SKM-1 (cell line): ENCODE results near the gene ZNF524.
"Not testable (repeated sequence)": the region's sequence is repeated elsewhere in the genome, so short reads cannot be mapped to it uniquely, and the experiment has no call there.

Experiments used
- DNase-seq: peaks from one replicate; lab custom pipeline; 2025; ENCODE audit not compliant: unreplicated experiment; lab: John Stamatoyannopoulos, UW

Gene ZNF524, protein sequence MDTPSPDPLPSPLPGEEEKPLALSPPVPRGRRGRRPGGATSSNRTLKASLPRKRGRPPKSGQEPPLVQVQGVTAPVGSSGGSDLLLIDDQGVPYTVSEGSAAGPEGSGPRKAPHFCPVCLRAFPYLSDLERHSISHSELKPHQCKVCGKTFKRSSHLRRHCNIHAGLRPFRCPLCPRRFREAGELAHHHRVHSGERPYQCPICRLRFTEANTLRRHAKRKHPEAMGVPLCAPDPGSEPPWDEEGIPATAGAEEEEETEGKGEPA

DNA sequence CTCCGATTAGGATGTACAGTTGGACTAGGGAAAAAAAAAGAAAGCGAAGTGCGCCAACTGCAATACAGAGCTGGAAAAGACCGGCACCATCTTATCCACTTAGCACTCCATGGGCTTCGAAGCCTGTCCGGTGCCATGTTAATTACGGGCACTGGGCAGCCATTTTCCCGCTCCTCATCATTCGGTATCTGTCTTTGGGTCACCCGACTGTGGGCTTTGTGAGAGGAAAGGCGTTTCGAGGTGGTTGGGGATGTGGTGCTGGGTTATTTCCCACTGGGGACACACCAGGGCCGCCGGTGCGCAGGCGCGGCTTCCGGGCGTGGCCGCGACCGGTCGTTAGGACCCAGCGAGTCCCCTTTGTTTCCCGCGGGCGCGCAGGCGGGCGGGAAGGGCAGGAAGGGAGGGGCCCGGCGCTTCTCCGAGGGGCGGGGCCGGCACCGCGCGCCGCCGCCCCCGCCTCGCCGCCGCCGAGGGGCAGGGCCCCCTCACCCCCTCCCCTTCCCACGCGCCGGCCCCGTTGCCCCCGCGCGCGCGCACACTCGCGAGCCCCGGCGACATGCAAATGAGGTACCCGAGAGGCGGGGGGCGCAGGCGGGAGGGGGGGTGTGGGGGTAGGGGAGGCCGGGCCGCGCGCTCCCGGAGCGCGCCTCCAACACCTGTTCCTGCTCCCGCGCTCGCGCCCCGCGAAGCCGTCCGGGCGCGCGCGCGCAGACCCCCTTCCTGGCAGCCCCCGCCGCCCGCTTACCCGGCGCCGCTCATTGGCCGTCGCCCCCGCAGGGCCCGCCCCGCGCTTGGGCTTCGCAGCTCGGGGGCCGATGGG lies at the start of gene ZNF524:
TSS of gene ZNF524 (plus strand) at position 447 of the 820 bp plus-strand sequence. CDS start 1,825 bp downstream, outside the sequence.
- no peak for DNase-seq

DNA sequence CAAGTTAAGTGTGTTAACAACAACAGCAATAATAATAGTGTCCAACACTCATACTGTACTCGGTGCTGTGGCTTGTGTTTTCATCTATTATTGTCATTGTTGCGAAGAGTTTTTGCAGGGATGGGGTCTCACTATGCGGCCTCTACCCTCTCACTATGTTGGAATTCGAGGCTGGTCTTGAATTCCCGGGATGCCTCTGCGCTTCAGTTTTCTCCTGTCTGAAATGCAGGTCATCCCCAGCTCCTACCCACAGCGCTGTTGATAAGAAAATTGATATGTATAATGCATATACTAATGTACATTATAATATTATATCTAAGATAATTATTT lies 49.8 kb upstream of the ZNF524 start:
- DNase-seq = no peak

DNA sequence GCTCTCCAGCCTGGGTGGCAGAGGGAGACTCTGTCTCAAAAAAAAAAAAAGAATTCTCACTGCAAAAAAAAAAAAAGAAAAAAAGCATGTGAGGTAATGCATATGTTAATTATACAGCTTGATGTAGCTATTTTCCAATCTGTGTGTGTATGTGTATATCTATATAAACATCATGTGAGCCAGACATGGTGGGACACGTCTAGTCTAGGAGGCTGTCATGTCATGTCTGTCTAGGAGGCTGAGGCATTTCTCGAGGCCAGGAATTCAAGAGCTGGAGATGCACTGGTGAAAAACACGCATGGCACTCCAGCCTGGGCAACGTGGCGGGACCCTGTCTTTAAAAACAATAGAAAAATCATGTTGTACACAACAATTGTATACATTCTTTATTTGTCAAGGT lies 47.9 kb upstream of the ZNF524 start:
- no peak for DNase-seq

DNA sequence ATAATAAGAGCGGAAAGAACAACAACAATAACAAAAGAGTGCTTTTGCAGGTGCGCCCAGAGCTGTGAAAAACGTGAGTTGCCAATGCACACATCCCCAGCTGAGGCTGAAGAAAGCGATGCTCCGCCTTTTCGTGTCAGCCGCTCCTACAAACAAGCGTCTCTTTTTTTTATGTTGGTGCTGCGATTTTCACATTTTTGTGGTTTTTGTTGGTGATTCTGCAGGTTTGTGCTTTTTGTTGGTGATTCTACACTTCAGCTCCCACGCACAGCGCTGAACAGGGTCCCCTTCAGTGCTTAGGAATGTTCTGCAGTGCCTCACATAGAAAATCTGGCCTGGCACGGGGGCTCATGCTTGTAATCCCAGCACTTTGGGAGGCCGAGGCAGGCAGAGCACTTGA lies 47.5 kb upstream of the ZNF524 start:
- DNase-seq = no peak

DNA sequence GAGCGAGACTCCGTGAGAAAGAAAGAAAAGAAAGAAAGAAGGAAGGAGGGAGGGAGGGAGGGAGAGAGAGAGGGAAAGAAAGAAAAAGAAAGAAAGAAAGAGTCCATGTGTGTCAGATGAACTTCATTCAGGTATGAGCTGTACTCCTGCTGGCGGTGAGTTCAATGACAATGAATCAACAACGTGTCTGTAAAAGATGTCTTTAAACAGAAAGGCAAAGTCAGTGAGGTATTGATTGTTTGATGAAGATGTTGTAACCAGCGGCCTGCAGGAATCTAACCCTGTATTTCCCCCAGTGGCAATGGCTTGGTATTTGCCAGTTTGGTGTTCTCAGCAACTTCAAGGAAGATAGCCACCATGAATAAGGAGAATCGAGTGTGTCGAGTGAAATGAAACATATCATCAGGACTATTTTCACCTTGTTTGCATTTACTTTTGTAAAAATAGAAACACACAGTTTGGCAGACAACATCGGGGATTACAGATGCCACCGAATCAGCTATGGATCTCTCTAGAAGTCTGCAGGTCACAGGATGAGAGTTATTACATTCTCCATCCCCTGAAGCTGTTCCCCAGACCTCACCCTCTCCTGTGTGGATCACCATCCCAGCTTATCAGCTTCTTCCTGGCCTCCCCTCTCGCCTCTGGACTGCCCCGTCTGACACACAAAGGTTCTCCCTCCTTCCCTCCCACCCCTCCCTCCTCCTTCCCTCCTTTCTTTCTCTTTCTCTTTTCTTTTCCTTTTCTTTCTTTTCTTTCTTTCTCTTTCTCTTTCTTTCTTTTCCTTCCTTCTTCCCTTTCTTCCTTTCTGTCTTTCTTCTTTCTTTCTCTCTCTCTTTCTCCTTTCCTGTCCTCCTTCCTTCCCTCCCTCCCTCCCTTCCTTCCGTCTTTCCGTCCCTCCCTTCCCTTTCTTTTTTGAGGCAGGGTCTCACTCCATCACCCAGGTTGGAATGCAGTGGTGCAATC lies 46.6 kb upstream of the ZNF524 start:
- DNase-seq = no peak

- DNase-seq = no peak
These were observed 45.8 kb upstream of the ZNF524 start for GRCh38 chr19:55554302-55554701.

DNA sequence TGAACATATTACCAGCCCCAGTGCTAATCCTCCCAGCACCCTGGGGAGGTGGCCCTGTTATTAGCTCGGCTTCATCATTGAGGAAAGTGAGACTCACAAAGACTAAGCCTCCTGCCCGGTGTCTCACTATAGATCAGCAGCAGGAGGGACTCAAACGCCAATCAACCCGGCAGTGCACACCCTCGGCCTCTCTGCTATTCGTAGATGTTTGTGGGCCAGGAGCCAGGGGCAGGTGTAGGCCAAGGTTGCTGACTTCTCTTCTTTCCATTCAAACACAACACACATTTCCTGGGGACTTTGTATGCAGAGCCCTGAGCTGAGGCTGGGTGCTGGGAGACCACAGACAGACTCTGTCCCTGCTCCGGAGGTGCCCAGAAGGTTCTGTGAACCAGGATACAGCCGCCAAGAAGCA lies 45.3 kb upstream of the ZNF524 start:
- no peak for DNase-seq

DNA sequence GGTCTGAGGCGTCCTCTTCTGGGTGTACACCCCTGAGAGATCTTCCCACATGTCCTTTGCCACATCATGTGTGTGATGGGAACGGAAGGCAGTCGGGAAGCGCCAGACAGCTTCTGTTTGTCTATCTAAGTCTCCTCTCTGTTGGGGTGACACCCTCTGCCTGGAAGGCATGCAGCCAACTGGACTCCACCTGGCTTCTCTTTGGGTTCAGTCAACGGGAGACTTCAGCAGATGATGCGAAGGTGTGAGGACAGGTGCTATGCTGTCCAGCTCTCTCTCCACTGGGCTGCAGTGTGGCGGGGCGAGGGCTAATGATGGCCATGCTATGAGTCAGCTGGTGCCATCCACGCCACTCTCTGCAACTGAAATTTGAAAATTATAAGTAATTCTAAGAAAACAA lies 40.4 kb upstream of the ZNF524 start:
- DNase-seq = no peak

- no peak for DNase-seq
These were observed 36.8 kb upstream of the ZNF524 start for GRCh38 chr19:55563261-55563690.

GRCh38 chr19:55566823-55567222 lies 33.3 kb upstream of the ZNF524 start:
- no peak for DNase-seq

DNA sequence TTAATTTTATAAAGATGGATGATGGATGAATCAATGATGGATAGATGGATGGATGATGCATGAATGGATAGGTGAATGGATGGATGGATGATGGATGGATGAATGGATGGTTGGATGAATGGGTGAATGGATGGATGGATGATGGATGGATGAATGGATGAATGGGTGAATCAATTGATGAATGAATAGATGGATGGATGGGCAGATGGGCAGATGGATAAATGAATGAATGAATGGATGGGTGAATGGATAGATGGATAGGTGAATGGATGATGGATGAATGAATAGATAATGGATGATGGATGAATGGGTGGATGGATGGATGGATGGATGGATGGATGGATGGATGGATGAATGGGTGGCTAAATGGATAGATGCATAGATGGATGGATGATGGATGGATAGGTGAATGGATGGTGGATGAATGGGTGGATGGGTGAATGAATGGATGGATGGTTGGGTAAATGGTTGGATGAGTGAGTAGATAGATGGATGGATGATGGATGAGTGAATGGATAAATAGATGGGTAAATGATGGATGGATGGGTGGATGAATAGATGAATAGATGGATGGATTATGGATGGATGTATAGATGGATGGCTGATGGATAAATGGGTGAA lies 32.3 kb upstream of the ZNF524 start:
- DNase-seq = no peak

- DNase-seq = not testable (repeated sequence)
These were observed 30.6 kb upstream of the ZNF524 start for GRCh38 chr19:55569477-55569876.

GRCh38 chr19:55573929-55574328 lies 26.2 kb upstream of the ZNF524 start:
- not testable (repeated sequence) for DNase-seq

DNA sequence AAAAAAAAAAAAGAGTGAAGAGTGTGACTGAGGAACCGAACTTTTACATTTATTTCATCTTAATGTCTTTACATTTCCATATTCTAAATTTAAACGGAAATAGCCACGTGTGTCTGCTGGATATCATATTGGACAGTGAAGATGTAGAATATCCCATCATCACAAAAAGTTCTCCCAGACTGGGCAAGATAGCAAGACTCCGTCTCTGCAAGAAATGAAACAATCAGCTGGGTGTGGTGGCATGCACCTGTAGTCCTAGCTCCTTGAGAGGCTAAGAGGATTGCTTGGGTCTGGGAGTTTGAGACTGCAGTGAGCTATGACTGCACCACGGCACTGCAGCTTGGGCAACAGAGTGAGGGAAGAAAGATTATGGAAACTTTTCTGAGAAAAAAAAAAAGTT lies 23.3 kb upstream of the ZNF524 start:
- DNase-seq = no peak

DNA sequence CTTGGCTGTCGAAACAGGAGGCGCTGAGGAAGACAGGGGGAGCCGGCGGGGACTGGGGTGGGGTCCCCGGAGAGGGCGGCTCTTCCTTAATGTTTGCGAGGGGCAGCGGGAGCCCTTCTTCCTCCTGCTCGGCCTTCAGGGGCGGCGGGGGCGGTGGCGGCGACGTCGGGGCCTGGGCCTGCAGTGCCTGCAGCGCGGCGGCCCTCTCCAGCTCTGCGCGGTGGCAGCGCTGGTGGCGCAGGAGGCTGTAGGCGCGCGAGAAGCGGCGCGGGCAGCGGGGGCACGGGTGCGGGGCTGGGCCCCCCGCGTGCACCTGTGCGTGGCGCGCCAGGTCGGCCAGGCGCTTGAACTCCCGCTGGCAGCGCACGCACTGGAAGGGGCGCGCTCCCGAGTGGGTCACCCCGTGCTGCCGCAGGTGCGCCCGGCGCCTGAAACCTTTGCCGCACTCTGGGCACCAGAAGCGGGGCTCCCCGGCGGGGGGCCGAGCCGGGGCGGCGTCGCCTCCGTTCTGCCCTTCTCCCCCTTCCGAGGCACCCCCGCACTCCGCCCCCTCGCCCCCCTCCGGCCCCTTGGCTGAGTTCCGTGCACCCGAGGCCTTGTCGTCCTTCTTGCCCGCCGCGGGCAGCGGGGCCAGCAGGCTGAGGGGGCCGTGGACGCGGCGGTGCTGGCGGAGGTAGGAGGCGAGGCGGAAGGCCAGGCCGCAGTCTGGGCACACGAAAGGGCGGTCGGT lies 21.9 kb upstream of the ZNF524 start:
- no peak for DNase-seq

GRCh38 chr19:55578761-55579747 lies 21.0 kb upstream of the ZNF524 start:
- DNase-seq = no peak

DNA sequence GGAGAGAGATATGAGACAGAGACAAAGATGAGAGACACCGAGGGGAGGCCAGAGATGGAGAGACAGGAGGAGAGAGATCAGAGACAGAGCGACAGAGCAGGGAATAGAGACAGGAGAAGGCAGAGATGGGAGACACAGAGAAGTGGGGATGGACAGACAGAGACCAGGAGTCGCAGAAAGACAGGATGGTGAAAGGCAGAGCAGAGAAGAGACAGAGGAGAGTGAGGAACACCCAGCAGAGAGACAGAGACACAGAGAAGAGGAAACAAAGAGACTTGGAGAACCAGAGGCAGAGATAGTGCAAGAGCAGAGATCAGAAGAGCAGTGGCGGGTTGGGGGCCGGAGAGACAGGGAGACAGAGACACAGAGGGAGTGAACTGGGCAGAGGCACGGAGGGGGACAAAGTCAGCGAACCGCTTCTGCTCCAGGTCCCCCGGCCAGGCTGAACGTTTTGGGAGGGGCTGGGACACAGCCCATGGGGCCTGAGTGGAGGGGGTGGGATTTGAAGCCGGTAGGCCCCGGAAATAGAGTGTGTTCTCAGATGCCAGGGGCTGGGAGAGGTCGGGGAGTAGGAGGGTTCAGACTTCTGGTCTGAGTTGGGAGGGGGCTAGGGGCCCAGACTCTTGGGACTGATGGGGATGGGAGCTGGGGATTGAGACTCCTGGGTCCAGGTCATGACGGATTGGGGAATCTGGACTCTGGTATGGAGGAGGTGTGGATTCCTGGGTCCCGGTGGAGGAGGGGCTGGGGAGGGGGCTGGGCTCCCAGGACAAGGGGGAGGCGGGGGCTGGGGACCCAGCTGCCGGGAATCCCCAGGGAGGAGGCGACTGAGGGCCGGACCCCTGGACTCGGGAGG lies 20.1 kb upstream of the ZNF524 start:
- DNase-seq = no peak

- peak; percentile 8 for DNase-seq
These were observed 19.4 kb upstream of the ZNF524 start, which contains the start of gene ZNF579 for GRCh38 chr19:55580628-55581144. Gene ZNF579, minus strand, starts transcription at chr19:55580848. Its CDS starts 1,209 bp downstream, at chr19:55579639.
